HG03378 (cell line): ENCODE measurements around the gene CIAO2A.
"Not testable (repeated sequence)": the region's sequence is repeated elsewhere in the genome, so short reads cannot be mapped to it uniquely, and the experiment has no call there.

ENCODE experiments used
- ATAC-seq: cut with Tn5 transposase; IDR thresholded peaks from one replicate; pipeline ENCODE4 v1.9.1; 2021; ENCODE audit warnings: mild to moderate bottlenecking, moderate library complexity; ENCODE audit not compliant: unreplicated experiment

Gene CIAO2A

GRCh38 chr15:64072812-64073211 lies 20.8 kb downstream of the CIAO2A start:
- ATAC-seq = no peak

GRCh38 chr15:64071931-64072765 lies 21.5 kb downstream of the CIAO2A start:
- no peak for ATAC-seq

- no peak for ATAC-seq
Measured at GRCh38 chr15:64070965-64071851, 22.4 kb downstream of the CIAO2A start.

GRCh38 chr15:64070106-64070505 lies 23.5 kb downstream of the CIAO2A start:
- no peak for ATAC-seq

GRCh38 chr15:64068133-64068532 lies 25.5 kb downstream of the CIAO2A start:
- no peak for ATAC-seq

GRCh38 chr15:64067564-64068030 lies 26.0 kb downstream of the CIAO2A start:
- peak; percentile 55 for ATAC-seq

- ATAC-seq = no peak
Measured at GRCh38 chr15:64066451-64066850, 27.2 kb downstream of the CIAO2A start.

GRCh38 chr15:64060716-64061115 lies 32.9 kb downstream of the CIAO2A start:
- no peak for ATAC-seq

- ATAC-seq = not testable (repeated sequence)
Measured at GRCh38 chr15:64059104-64059503, 34.5 kb downstream of the CIAO2A start.

GRCh38 chr15:64058279-64058678 lies 35.4 kb downstream of the CIAO2A start:
- ATAC-seq = no peak

- ATAC-seq = not testable (repeated sequence)
Measured at GRCh38 chr15:64053674-64054073, 40.0 kb downstream of the CIAO2A start.

- no peak for ATAC-seq
Measured at GRCh38 chr15:64052925-64053491, 40.6 kb downstream of the CIAO2A start.

GRCh38 chr15:64051407-64052259 lies 42.0 kb downstream of the CIAO2A start:
- no peak for ATAC-seq

GRCh38 chr15:64051093-64051402 lies 42.6 kb downstream of the CIAO2A start:
- ATAC-seq = no peak

- no peak for ATAC-seq
Measured at GRCh38 chr15:64050281-64051092, 43.2 kb downstream of the CIAO2A start.

GRCh38 chr15:64048781-64049460 lies 44.7 kb downstream of the CIAO2A start:
- no peak for ATAC-seq

GRCh38 chr15:64046421-64047153 lies 47.1 kb downstream of the CIAO2A start, which contains the start of gene DAPK2:
Gene DAPK2 (minus strand): TSS chr15:64046485. CDS start chr15:64040261, 6,224 bp downstream.
- ATAC-seq = no peak

GRCh38 chr15:64045774-64046420 lies 47.7 kb downstream of the CIAO2A start:
- ATAC-seq = no peak
